HepG2 (cell line): ENCODE measurements around the gene CMYA5. TPM values are rescaled to one million over a fixed set of nuclear protein-coding genes. Genes with fewer than 3 reads are reported as not detected.

Source experiments
- ATAC-seq: fragments of 200-7000 bp; cut with Tn5 transposase; 3 replicates; pipeline ENCODE4 v1.9.1; 2020; ENCODE audit warnings: mild to moderate bottlenecking, moderate library complexity
- BruUV-seq: library from RNA; stranded (reverse); fragments of 400-500 nt; replicated peaks from 2 replicates; lab custom pipeline; 2021; lab: Mats Ljungman, UMichigan
- CTCF ChIA-PET: fragments of 300-600 bp; formaldehyde crosslinking; extraction: SDS; loops from one replicate; lab custom pipeline; 2021; ENCODE audit warnings: low total read pairs, inconsistent platforms, low intra/inter-chr PET ratio; lab: Yijun Ruan, JAX
- POLR2A ChIA-PET: fragments of 350-600 bp; sonication (Branson Sonifier 250); formaldehyde crosslinking; loops from one replicate; lab custom pipeline; 2020; ENCODE audit warnings: antibody characterized with exemption, inconsistent platforms; lab: Yijun Ruan, JAX
- DNase-seq: peaks from one replicate; pipeline ENCODE4 v3.0.0-alpha.2; 2015; ENCODE audit warnings: low spot score
- FAIRE-seq: peaks from 3 replicates; lab custom pipeline; 2011; peaks lifted over from hg19 to GRCh38; lab: Jason Lieb, UNC
- H2AFZ ChIP-seq: one replicate; pipeline ENCODE4 v1.6.1; 2011; ENCODE audit warnings: low read length, inconsistent platforms
- H3K27ac ChIP-seq: fragments of 300-600 bp; 3 replicates; pipeline ENCODE4 v1.8.0; 2011; ENCODE audit warnings: mixed run types, mild to moderate bottlenecking, mixed read lengths, low read length, inconsistent platforms; ENCODE audit not compliant: insufficient read depth; ENCODE audit errors: extremely low read length
- H3K27me3 ChIP-seq, 2 experiments: fragments of 200-600 bp in 1 of 2; 2 replicates in 1 of 2; 3 replicates in 1 of 2; pipeline versions ENCODE4 v1.6.0 to v1.8.0; 2011; ENCODE audit warnings: low read length in 2 of 2, mild to moderate bottlenecking in 2 of 2, moderate library complexity in 2 of 2, inconsistent platforms in 1 of 2; ENCODE audit not compliant: insufficient read depth in 2 of 2, control insufficient read depth in 1 of 2
- H3K36me3 ChIP-seq, 2 experiments: fragments of 200-600 bp in 1 of 2; replicated peaks in 1 of 2; 2 replicates in 1 of 2; 3 replicates in 1 of 2; pipeline versions ENCODE4 v1.5.1 to v1.8.0; 2011; ENCODE audit warnings: low read length in 2 of 2, inconsistent platforms in 1 of 2; ENCODE audit not compliant: insufficient read depth in 2 of 2, control insufficient read depth in 1 of 2
- H3K4me1 ChIP-seq: 2 replicates; pipeline ENCODE4 v1.5.1; 2012; ENCODE audit warnings: low read length, inconsistent platforms; ENCODE audit not compliant: insufficient read depth
- H3K4me2 ChIP-seq: 2 replicates; pipeline ENCODE4 v1.6.0; 2011; ENCODE audit warnings: low read depth, low read length, inconsistent platforms
- H3K4me3 ChIP-seq, 3 experiments: fragments of 200-600 bp in 1 of 3; sonication (generic), shearing (Covaris generic) in 1 of 3; replicated peaks in 1 of 3; 2 replicates each; pipeline ENCODE4 v1.5.1; 2011 to 2016; ENCODE audit warnings: low read length in 3 of 3, inconsistent platforms in 2 of 3, low read depth in 2 of 3, mild to moderate bottlenecking in 2 of 3, control low read depth in 1 of 3, mixed read lengths in 1 of 3; ENCODE audit not compliant: insufficient read depth in 1 of 3
- H3K79me2 ChIP-seq: one replicate; pipeline ENCODE4 v1.6.1; 2011; ENCODE audit warnings: low read length, inconsistent platforms; ENCODE audit not compliant: insufficient read depth
- H3K9ac ChIP-seq: 2 replicates; pipeline ENCODE4 v1.6.0; 2011; ENCODE audit warnings: mild to moderate bottlenecking, low read depth, low read length, inconsistent platforms; ENCODE audit not compliant: insufficient read depth
- H3K9me3 ChIP-seq: 2 replicates; pipeline ENCODE4 v1.5.1; 2012; ENCODE audit warnings: mild to moderate bottlenecking, low read length
- H4K20me1 ChIP-seq: 2 replicates; pipeline ENCODE4 v1.6.0; 2011; ENCODE audit warnings: inconsistent platforms, mild to moderate bottlenecking, low read length, moderate library complexity; ENCODE audit not compliant: insufficient read depth
- KDM6A ChIP-seq: IDR thresholded peaks from 2 replicates; pipeline ENCODE4 v1.6.1; 2016; ENCODE audit warnings: low read depth
- NFE2 ChIP-seq: sonication (generic); formaldehyde crosslinking; IDR thresholded peaks from 2 replicates; pipeline ENCODE4 v1.4.0; 2020; ENCODE audit warnings: missing genetic modification reagents
- NFYB ChIP-seq: sonication (generic); formaldehyde crosslinking; IDR thresholded peaks from 2 replicates; pipeline ENCODE4 v1.4.0; 2020; ENCODE audit warnings: missing genetic modification reagents
- PREB ChIP-seq: sonication (generic); formaldehyde crosslinking; IDR thresholded peaks from 2 replicates; pipeline ENCODE4 v1.4.0; 2020; ENCODE audit warnings: missing genetic modification reagents
- RAD51 ChIP-seq: fragments of 450-650 bp; IDR thresholded peaks from 2 replicates; pipeline ENCODE4 v1.6.1; 2016; ENCODE audit warnings: borderline replicate concordance
- TRIM22 ChIP-seq: fragments of 450-650 bp; IDR thresholded peaks from 2 replicates; pipeline ENCODE4 v1.6.1; 2017
- ZMAT5 ChIP-seq: sonication (generic); formaldehyde crosslinking; IDR thresholded peaks from 2 replicates; pipeline ENCODE4 v1.5.0; 2020; ENCODE audit warnings: mild to moderate bottlenecking, low read depth, missing genetic modification reagents, borderline replicate concordance
- ZNF180 ChIP-seq: sonication (generic); formaldehyde crosslinking; IDR thresholded peaks from 2 replicates; pipeline ENCODE4 v1.4.0; 2020; ENCODE audit warnings: low read depth, missing genetic modification reagents, borderline replicate concordance
- ZNF558 ChIP-seq: sonication (generic); formaldehyde crosslinking; IDR thresholded peaks from 2 replicates; pipeline ENCODE4 v1.9.0; 2022; ENCODE audit warnings: mild to moderate bottlenecking, missing genetic modification reagents, borderline replicate concordance
- ZNF737 ChIP-seq: sonication (generic); formaldehyde crosslinking; IDR thresholded peaks from 2 replicates; pipeline ENCODE4 v1.5.0; 2020; ENCODE audit warnings: missing genetic modification reagents, mild to moderate bottlenecking, borderline replicate concordance
- in situ Hi-C: cut with HindIII; loops from 2 replicates; pipeline ENCODE4 v1.10.0; 2017; ENCODE audit warnings: low pct_unique_long_range_greater_than_20kb; ENCODE audit not compliant: extremely low pct_ligation_motif_present
- intact Hi-C: fragments of 100-400 bp; cut with micrococcal nuclease; formaldehyde crosslinking; loops from one replicate; pipeline ENCODE4 v1.10.0; 2022; ENCODE audit not compliant: unreplicated experiment
- polyA plus RNA-seq, 8 experiments: library from polyadenylated mRNA; depleted of rRNA in 3 of 8; stranded (reverse) in 7 of 8; unstranded in 1 of 8; fragments of >200 nt; fragmentation: Illumina TruSeq in 4 of 8; extraction: Trizol in 4 of 8; gene quantifications; 2 replicates each; pipeline versions ENCODE4 v1.2.1 to v1.2.3, GENCODE V29; 2011 to 2016; ENCODE audit warnings: low read depth in 4 of 8, missing spikeins in 1 of 8, mixed read lengths in 1 of 8; ENCODE audit not compliant: insufficient read depth in 1 of 8
- total RNA-seq, 5 experiments: library from RNA; depleted of rRNA; stranded (reverse); fragments of >200 nt; fragmentation: Illumina TruSeq; extraction: Trizol; gene quantifications; 2 replicates each; pipeline ENCODE4 v1.2.3, GENCODE V29; 2016; ENCODE audit warnings: low read depth in 1 of 5
- TF ChIP-seq, protein P1 (sequence below): sonication (generic); formaldehyde crosslinking; IDR thresholded peaks from 2 replicates; pipeline ENCODE4 v1.8.0; 2022; ENCODE audit warnings: mild to moderate bottlenecking, missing genetic modification reagents, borderline replicate concordance
- TF ChIP-seq, protein P2 (sequence below): sonication (generic); formaldehyde crosslinking; IDR thresholded peaks from 2 replicates; pipeline ENCODE4 v1.4.0; 2020; ENCODE audit warnings: missing genetic modification reagents, borderline replicate concordance

Gene CMYA5
- total and polyA plus RNA-seq, 2 of the 13 experiments (the other 11 are each of a cell fraction or from before 2014, with no cell fraction given), result 0.13 to 0.51 TPM

GRCh38 chr5:79840084-79840990, 150.7 kb downstream of the CMYA5 start (continued):
- TF ChIP-seq, protein P1, sequence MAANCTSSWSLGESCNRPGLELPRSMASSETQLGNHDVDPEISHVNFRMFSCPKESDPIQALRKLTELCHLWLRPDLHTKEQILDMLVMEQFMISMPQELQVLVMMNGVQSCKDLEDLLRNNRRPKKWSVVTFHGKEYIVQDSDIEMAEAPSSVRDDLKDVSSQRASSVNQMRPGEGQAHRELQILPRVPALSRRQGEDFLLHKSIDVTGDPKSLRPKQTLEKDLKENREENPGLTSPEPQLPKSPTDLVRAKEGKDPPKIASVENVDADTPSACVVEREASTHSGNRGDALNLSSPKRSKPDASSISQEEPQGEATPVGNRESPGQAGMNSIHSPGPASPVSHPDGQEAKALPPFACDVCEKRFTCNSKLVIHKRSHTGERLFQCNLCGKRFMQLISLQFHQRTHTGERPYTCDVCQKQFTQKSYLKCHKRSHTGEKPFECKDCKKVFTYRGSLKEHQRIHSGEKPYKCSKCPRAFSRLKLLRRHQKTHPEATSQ, result no peak

GRCh38 chr5:79841172-79841571, 151.5 kb downstream of the CMYA5 start:
- intact Hi-C loops (no loop called here), in situ Hi-C loops (no loop called here)
- TF ChIP-seq ZNF558 (CRISPR knock-in tag), result no peak
- TF ChIP-seq PREB (CRISPR knock-in tag), result no peak
- no peak for TF ChIP-seq NFYB (CRISPR knock-in tag)
- no peak for TF ChIP-seq ZNF737
- TF ChIP-seq NFE2 (CRISPR knock-in tag), result no peak
- no peak for TF ChIP-seq KDM6A (CRISPR knock-in tag)
- no peak for TF ChIP-seq ZMAT5 (CRISPR knock-in tag)
- TF ChIP-seq ZNF180 (CRISPR knock-in tag), result no peak
- no peak for TF ChIP-seq RAD51
- TF ChIP-seq, protein P2, sequence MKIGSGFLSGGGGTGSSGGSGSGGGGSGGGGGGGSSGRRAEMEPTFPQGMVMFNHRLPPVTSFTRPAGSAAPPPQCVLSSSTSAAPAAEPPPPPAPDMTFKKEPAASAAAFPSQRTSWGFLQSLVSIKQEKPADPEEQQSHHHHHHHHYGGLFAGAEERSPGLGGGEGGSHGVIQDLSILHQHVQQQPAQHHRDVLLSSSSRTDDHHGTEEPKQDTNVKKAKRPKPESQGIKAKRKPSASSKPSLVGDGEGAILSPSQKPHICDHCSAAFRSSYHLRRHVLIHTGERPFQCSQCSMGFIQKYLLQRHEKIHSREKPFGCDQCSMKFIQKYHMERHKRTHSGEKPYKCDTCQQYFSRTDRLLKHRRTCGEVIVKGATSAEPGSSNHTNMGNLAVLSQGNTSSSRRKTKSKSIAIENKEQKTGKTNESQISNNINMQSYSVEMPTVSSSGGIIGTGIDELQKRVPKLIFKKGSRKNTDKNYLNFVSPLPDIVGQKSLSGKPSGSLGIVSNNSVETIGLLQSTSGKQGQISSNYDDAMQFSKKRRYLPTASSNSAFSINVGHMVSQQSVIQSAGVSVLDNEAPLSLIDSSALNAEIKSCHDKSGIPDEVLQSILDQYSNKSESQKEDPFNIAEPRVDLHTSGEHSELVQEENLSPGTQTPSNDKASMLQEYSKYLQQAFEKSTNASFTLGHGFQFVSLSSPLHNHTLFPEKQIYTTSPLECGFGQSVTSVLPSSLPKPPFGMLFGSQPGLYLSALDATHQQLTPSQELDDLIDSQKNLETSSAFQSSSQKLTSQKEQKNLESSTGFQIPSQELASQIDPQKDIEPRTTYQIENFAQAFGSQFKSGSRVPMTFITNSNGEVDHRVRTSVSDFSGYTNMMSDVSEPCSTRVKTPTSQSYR, result no peak
- TF ChIP-seq TRIM22, result no peak
- Histone ChIP-seq H4K20me1 (no peaks in the 10 kb centered on the region), H3K4me2 (no peak overlapping the region), H2AFZ (no peak overlapping the region), H3K36me3 (no peaks in the 10 kb centered on the region), H3K27ac (no peak overlapping the region), H3K4me1 (no peaks in the 10 kb centered on the region), H3K9me3 (no peaks in the 10 kb centered on the region), H3K9ac (no peak overlapping the region), H3K4me3 (no peak overlapping the region), H3K27me3 (peaks cover 6 to 36% of the 10 kb centered on the region in 2 experiments; a peak in 2 of 5 replicates), H3K79me2 (no peaks in the 10 kb centered on the region)
- DNase-seq (no peak), FAIRE-seq (no peak), ATAC-seq (no peak)
- POLR2A ChIA-PET, result no interaction called here
- BruUV-seq, result no TSS peak
- CTCF ChIA-PET, result no interaction called here
